GM19328 (cell line): ENCODE data around the gene KLRC2.
"Not testable (repeated sequence)": the region's sequence is repeated elsewhere in the genome, so short reads cannot be mapped to it uniquely, and the experiment has no call there.

Source experiments
- ATAC-seq: cut with Tn5 transposase; IDR thresholded peaks from one replicate; pipeline ENCODE4 v1.9.1; 2021; ENCODE audit warnings: mild to moderate bottlenecking, moderate library complexity; ENCODE audit not compliant: unreplicated experiment

Gene KLRC2

GRCh38 chr12:10435816-10436215, at the start of gene KLRC2:
Gene KLRC2, minus strand, starts transcription at chr12:10436010. Its CDS starts 24 bp downstream, at chr12:10435986.
- not testable (repeated sequence) for ATAC-seq

- not testable (repeated sequence) for ATAC-seq
Measured at GRCh38 chr12:10481901-10482300, 46.1 kb upstream of the KLRC2 start.

GRCh38 chr12:10472808-10473207, 37.0 kb upstream of the KLRC2 start:
- ATAC-seq, result not testable (repeated sequence)

GRCh38 chr12:10469701-10470100, 33.9 kb upstream of the KLRC2 start:
- no peak for ATAC-seq

- no peak for ATAC-seq
Measured at GRCh38 chr12:10466311-10466710, 30.5 kb upstream of the KLRC2 start.

- no peak for ATAC-seq
Measured at GRCh38 chr12:10457760-10458159, 21.9 kb upstream of the KLRC2 start.

GRCh38 chr12:10456856-10457255, 21.0 kb upstream of the KLRC2 start:
- no peak for ATAC-seq

- ATAC-seq, result no peak
Measured at GRCh38 chr12:10455766-10456165, 20.0 kb upstream of the KLRC2 start.

- no peak for ATAC-seq
Measured at GRCh38 chr12:10454531-10454930, 18.7 kb upstream of the KLRC2 start.

- no peak for ATAC-seq
Measured at GRCh38 chr12:10453156-10453555, 17.3 kb upstream of the KLRC2 start, which contains the start of gene KLRC1. Gene KLRC1, minus strand, starts transcription at chr12:10453377. Its CDS starts 2,221 bp downstream, at chr12:10451156.

- ATAC-seq, result no peak
Measured at GRCh38 chr12:10448236-10448635, 12.4 kb upstream of the KLRC2 start.

GRCh38 chr12:10446052-10446451, 10.2 kb upstream of the KLRC2 start:
- not testable (repeated sequence) for ATAC-seq

GRCh38 chr12:10441144-10441543, 5.3 kb upstream of the KLRC2 start:
- not testable (repeated sequence) for ATAC-seq

- not testable (repeated sequence) for ATAC-seq
Measured at GRCh38 chr12:10439608-10440274, 3.9 kb upstream of the KLRC2 start.

GRCh38 chr12:10437601-10438000, 1.8 kb upstream of the KLRC2 start:
- ATAC-seq, result not testable (repeated sequence)

- not testable (repeated sequence) for ATAC-seq
Measured at GRCh38 chr12:10430623-10431022, 5.2 kb downstream of the KLRC2 start.

- not testable (repeated sequence) for ATAC-seq
Measured at GRCh38 chr12:10425938-10426337, 9.9 kb downstream of the KLRC2 start.

- not testable (repeated sequence) for ATAC-seq
Measured at GRCh38 chr12:10424260-10424899, 11.4 kb downstream of the KLRC2 start.

GRCh38 chr12:10422159-10422558, 13.7 kb downstream of the KLRC2 start:
- not testable (repeated sequence) for ATAC-seq

- ATAC-seq, result not testable (repeated sequence)
Measured at GRCh38 chr12:10420334-10420733, 15.5 kb downstream of the KLRC2 start, which contains the start of gene KLRC3. Gene KLRC3, minus strand, starts transcription at chr12:10420595. Its CDS starts 45 bp downstream, at chr12:10420550.

- no peak for ATAC-seq
Measured at GRCh38 chr12:10409392-10409791, 26.4 kb downstream of the KLRC2 start, which contains the start of gene KLRC4. Gene KLRC4, minus strand, starts transcription at chr12:10409757. Its CDS starts 182 bp downstream, at chr12:10409575.

- no peak for ATAC-seq
Measured at GRCh38 chr12:10408842-10409241, 27.0 kb downstream of the KLRC2 start.
